ENCODE results near the gene ATG7.
"Not testable (repeated sequence)": the region's sequence is repeated elsewhere in the genome, so short reads cannot be mapped to it uniquely, and the experiment has no call there.

ATG7 gene

DNA sequence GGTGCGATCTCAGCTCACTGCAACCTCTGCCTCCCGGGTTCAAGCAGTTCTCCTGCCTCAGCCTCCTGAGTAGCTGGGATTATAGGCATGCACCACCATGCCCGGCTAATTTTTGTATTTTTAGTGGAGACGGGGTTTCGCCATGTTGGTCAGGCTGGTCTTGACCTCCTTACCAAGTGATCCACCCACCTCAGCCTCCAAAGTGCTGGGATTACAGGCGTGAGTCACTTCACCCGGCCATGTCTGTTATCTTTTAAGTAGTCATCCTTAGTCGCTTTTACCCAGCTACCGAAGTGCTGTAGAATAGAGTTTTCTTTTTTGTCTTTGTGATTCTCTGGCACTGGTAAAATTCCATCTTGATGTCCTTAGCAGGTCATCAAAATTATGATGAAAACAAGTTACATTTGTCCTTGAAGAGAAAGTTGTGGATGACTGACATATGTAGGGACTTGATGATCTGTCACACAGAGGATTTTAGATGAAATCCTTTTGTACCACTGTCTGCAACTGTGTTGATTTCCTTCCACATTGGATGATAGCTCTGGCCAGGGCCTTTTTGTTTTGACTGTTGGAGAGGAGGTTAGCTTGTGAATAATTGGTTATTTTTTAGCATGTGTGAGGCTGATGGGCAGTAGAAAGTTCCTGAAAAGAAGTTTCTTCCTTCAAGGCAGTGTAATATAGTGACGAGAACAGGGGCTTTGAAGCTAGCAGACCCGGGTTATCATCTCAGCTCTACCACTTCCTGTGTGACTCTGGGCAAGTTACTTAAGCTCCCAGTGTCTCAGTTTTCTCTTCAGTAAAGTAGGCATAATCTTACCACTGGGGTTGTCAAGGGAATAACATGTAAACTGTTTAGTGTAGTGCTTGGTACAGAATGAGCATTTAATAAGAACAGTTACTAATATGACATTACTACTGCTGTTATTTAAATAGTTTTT is 18.8 kb downstream of the ATG7 start:
- DNase-seq (ENCODE audit: low read depth, low spot score) = no peak

DNA sequence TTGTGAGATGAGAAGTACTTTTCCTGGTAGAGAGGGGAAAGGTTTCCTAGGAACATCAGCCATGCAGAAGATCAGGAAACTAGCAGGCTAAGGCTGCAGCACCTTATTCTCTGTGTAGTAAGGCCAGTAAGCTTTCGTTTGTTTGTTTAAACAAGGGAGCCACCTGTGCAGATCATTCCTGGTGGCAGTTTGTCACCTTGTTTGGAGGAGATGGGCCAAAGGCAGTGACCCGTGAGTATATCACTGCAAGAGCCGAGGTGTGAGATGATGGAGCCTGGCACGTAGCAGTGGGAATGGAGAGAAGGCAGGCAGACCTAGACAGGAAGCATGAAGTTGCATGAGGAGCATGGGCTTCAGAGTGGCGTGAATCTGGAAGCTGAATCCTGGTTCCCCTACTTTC is 19.6 kb downstream of the ATG7 start:
- DNase-seq (ENCODE audit: low read depth, low spot score) = no peak

DNA sequence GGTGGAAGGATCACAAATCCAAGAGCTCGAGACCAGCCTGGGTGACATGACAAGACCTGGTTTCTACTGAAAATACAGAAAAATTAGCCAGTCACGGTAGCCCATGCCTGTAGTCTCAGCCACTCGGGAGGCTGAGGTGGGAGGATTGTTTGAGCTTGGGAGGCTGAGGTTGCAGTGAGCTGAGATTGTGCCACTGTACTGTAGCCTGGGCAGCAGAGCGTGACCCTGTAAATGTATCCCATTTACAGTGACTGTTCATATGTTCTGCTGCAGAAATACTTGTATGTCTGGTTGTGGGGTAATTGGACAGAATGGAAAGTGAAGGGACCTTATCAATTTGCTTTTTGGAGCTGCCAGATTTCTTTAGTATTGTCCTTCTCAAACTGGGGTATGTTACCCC is 24.9 kb downstream of the ATG7 start:
- no peak for DNase-seq (ENCODE audit: low read depth, low spot score)

DNA sequence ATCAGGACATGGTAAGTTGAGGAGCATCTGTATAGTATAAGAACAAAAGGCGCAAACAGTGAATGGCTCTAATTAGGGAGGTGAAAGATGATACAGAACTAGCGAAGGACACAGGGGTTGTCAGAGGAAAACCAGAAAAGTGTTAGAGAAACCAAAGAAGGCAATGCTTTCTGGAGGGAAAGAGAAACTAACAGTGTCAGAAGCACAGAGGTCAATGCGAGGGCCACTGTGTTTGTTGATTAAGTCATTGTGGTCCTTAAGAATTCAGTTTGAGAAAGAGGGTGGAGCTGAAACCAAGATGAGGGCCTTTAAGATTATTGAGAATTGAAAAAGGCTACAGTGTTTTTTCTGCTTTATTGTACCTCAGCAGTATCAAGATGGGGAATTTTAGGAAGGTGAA is 28.8 kb downstream of the ATG7 start:
- no peak for DNase-seq (ENCODE audit: low read depth, low spot score)

DNA sequence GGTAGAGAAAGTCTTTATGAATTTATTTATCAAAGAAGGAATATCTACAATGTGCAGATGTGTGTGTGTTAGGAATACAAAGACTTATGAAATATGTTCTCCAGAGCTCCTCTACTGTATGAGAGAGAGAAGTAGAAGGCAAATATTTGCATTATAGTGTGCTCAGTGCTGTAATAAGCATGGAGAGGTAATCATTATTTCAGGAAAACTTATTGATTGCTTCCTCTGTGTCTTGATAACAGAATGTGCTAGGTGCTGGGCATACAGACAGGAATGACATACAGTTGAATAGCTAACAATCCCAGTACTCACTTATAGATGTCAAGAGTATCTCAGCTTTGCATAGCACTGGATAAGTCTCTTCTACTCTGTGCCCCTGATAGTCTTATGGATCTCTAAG is 30.2 kb downstream of the ATG7 start:
- no peak for DNase-seq (ENCODE audit: low read depth, low spot score)

DNA sequence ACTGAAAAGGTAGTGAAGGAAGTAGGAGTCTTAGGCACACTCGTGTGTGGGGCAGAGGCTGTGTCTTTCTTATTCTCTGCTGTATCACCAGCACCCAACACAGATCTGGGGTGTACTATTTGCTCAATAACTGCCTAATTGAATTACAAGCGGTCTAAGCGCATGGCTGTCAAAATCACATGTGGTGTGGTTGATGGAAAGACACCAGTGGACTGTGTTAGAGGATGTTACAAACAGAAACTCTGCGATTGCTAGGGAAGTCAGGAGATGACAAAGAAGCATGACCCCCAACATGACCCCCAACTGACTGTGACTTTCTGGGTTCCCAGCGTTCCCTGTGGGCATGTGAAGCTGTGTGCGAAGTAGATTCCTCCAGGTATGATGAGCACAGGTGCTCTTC is 32.0 kb downstream of the ATG7 start:
- no peak for DNase-seq (ENCODE audit: low read depth, low spot score)

DNA sequence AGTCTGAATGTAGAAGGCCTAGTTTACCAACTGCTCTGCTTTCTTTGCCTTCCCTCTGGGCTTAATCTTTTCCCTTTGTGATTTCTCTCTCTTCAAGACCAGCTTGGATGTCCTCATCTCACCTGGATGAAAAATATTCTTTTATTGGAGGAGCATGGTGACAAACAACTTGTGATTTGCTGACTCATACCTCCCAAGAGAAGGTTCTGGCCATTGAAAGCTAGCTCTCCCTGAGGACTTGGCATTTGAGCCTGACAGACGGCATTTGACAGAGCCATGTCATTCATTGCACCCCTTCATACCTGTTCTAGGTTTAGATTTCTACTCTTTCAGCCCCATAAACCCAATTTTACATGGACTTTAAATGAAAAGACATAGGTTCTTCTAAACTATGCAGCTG is 33.3 kb downstream of the ATG7 start:
- no peak for DNase-seq (ENCODE audit: low read depth, low spot score)

DNA sequence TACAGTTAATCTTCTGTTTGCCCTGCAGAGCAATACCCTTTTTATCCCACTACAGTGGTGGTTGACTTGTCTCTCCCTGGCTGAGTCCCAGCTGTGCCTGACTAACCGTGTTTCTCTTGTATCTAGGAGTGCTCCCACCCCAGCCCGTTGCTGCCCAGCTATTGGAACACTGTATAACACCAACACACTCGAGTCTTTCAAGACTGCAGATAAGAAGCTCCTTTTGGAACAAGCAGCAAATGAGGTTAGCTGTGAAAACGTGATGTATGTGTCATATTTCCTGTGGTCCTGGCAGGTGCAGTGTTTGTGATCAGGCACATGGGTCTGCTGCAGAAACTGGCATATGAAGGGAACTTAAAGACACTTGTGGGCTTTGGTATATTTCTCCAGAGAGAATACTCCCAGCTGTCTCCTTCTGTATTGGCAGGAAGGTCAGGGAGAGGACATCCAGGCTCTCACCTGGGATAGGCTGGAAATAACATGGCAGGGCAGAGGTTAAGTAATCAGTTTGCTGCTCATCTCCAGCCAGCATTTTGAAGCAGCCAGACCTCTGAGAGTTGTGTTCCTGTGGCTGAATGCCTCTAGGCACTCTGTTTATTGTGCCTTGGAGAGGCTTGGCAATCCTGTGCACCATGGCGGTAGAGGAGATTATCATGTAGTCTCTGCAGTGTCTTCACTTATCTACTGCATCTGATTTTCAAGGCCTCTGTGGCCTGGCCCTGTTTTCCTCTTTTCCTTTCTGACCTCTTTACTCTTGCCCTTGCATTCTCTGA is 34.8 kb downstream of the ATG7 start:
- DNase-seq (ENCODE audit: low read depth, low spot score) = peak; percentile 16

DNA sequence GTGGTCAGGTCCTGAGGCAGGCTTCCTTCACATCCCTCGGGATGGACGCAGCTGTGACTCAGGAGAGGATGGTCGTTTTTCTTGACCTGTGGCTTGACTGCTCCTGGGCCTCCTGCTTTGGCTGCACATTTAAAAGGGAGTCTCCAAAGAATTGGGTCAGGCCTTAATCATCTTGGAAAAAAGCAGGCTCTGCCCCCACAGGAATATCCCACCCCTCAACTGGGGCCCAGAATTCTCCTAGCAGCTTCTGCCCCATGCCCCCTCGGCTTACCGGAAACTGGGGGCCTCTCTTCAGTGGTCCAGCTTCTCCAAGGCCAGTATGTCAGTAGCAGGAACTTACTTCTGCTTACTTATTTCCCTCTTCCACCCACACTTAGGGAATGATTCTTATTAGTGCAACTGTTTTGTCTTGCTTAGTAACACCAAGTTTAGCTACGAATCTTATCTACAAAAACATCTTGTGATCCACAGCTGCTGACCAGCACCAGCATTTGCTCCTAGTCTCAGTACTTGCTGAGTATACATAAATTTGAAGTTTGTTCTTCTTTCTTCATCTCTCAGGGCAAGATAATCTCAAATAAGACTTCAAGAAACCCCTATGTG is 35.7 kb downstream of the ATG7 start:
- DNase-seq (ENCODE audit: low read depth, low spot score) = no peak

DNA sequence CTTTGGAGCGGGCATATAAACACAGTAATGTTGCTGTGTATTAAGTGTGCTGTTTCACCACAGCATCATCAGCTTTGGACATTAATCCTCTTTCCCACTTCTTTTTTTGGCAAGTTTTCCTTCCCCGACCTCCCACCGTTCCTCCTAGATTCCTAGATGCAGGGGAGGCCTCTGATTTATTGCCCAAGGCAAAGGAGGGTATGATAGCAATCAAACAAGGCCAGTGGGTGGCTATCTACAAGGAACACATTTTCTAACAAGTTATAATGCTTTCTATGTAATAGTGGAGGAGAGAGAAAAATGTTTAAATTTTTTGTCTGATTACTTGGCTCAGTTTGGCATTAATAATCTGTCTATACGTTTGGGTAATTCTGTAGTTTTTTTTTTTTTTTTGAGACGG is 38.1 kb downstream of the ATG7 start:
- DNase-seq (ENCODE audit: low read depth, low spot score) = no peak

DNA sequence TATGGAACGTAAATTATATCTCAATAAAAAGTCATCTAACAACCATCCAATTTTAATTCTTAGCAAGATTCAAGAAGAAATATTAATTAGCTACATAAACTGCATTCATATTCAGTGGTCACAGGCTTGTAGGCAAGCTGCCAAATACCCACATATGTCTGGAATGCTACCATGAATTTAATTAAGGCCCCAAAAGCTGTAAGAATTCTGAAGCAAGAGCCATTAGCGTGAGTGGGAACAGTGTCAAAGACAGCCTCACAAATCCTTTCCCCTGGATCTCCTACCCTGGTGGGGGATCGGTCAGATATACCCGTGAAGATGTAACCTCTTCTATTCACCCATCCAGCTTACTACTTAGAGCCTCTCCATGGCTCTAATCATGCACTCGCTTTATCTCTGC is 40.0 kb downstream of the ATG7 start:
- DNase-seq (ENCODE audit: low read depth, low spot score) = no peak

DNA sequence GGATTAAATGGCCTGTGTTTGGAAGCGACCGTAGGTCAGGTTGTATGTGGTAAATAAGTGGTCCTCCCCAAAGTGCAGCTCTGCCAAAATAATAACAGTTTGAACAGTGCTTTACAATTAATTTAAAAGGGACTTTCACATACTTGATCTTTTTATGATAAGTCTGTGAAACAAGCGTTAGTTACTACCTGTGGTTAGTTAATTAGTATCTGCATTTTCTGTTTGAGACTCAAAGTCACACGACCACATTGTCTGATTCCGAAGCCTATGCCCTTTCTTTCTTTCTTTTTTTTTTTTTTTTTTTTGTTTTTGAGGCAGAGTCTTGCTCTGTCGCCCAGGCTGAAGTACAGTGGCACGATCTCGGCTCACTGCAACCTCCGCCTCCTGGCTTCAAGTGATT is 45.1 kb downstream of the ATG7 start:
- no peak for DNase-seq (ENCODE audit: low read depth, low spot score)

DNA sequence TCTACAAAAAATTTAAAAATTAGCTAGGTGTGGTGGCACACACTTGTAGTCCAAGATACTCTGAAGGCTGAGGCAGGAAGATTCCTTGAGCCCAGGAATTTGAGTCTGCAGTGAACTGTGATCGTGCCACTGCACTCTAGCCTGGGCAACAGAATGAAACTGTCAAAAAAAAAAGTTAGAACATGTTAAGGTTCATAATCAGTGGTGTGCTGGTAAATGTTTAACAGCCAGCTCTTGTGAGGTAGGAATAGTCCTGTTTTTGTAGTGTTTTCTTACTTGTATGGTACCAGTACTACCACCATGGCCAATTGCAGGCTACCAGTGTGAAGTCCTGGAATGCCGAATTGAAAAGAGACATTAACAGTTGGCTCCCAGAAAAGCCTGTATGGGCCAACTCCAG is 50.7 kb downstream of the ATG7 start:
- no peak for DNase-seq (ENCODE audit: low read depth, low spot score)

DNA sequence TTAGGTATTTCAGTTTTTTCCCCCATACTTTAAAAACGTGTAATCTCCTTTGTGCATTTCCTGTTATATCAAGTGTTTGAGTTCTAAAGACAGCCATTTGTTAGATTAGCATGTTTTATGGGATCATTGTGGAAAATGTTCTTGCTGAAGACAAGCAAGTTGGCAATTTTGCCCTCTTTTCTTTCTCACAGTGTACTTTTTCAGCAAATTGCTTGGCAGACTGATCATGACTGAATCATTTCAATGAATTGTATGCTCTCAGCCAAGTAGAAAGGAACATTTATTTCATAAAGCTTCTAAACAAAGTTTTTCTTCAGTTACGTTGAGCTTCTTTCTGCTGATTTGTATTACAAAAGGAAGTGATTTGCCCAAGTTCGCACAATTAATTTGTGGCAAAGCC is 51.6 kb downstream of the ATG7 start:
- no peak for DNase-seq (ENCODE audit: low read depth, low spot score)

DNA sequence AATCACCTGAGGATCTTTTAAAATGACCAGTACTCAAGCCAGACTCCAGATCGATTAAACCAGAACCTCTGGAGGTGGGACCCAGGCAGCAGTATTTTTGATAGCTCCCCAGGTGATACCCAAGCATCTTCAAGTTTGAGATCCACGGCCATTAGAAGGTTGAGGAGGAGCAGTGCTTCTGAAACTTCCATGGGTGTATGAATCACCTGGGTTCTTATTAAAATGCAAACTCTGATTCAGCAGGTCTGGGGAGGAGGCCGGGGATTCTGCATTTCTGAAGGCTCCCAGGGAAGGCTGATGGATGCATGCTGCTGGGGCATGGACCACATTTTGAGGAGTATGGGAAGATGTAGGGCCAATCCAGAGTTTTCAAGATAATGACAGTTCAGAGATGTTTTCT is 55.4 kb downstream of the ATG7 start:
- DNase-seq (ENCODE audit: low read depth, low spot score) = no peak

DNA sequence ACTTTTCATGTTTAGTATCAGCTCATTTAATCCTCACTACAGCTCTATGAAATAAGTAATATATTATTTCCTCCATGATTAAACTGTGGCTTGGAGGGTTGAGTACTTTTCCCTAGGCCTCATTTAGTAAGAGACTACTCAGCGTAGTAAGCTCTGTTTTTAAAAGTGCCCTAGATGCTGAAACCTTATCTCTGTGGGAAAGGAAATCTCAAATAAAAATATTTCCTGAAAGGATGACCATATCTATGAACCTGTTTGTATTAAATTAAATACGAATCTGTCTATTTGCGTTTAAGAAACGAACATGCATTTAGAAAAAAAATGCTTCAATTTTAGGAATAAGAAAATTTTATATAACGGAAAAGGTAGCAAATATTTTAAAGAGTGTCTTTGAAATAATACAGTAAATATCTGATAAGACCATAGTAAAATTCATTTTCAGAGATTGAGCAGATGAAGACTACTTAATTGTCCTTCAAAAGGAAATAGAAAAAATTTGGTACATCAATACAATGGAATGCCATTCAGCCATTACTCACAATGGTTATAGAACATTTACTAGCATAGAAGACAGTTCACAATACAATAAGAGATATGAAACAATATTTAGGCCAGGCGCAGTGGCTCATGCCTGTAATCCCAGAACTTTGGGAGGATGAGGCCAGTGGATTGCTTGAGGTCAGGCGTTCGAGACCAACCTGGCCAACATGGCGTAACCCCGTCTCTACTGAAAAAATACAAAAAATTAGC is 56.2 kb downstream of the ATG7 start:
- no peak for DNase-seq (ENCODE audit: low read depth, low spot score)

DNA sequence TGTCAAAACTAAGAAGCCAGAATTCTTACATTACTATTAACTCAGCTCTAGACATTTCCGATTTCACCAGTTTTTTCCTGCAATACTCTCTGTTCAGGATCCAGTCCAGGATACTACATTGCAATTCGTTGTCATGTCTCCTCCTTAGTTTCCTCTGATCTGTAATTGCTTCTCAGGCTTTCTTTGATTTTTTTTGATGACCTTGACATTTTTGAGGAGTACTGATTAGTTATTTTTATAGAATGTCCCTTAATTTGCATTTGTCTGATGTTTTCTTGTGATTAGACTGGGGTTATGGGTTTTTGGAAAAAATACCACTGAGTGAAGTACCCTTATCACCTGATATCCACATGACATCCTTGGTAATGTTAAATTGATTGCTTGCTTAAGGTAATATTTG is 57.6 kb downstream of the ATG7 start:
- DNase-seq (ENCODE audit: low read depth, low spot score) = no peak

DNA sequence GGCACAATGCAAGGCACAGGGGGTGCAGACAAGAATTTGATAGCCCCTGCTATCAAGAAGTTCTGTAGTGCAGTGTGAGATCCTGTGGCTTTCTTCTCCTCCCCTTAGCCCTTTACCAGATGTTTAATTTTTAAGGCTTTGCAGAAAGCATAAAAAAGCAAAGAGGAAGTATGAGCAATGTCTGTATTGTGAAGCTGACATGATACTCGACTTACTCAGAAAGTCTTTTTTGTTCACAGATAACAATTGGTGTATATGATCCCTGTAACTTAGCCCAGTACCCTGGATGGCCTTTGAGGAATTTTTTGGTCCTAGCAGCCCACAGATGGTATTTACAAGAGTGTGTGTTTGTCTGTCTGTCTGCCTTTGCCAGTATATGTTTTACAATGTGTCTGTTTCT is 58.9 kb downstream of the ATG7 start:
- no peak for DNase-seq (ENCODE audit: low read depth, low spot score)

DNA sequence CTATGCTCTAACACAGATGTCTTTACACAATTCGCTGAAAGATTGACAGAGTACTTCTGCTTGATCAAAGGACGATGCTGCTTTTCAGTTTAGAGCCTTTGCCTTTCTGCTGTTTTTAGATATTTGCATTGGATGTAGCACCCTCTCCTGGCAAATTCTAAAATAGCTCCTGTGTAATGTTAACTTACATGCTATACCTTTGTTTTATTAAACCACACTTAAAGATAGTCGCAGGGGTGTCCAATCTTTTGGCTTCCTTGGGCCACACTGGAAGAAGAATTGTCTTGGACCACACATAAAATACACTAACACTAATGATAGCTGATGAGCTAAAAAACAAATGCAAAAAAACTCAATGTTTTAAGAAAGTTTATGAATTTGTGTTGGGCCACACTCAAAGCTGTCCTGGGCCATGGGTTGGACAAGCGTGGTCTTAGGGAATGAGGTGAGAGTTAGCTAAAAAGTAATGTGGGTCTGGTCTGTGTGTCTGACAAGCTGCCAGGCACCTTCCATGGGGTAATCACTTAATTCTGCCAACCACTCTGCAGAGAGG is 62.9 kb downstream of the ATG7 start:
- DNase-seq (ENCODE audit: low read depth, low spot score) = peak; percentile 17

DNA sequence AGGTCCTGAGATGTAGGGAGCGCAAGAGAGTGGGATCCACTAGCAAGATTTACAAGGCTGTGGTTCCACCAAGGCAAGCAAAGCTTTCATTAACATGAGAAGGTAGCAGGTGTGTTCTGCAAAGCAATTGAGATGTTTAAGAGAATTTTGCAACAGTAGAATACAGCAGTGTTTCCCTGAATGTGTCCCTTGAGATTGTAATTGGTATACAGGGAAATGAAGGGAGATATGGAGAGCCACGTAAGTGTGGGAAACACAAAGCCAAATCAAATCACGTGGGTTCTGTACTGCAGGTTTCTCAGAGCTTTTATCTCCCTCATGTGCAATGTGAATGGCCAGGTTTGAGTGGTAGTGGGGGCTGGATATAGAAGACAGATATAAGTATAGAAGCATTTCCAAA is 67.3 kb downstream of the ATG7 start:
- DNase-seq (ENCODE audit: low read depth, low spot score) = no peak

DNA sequence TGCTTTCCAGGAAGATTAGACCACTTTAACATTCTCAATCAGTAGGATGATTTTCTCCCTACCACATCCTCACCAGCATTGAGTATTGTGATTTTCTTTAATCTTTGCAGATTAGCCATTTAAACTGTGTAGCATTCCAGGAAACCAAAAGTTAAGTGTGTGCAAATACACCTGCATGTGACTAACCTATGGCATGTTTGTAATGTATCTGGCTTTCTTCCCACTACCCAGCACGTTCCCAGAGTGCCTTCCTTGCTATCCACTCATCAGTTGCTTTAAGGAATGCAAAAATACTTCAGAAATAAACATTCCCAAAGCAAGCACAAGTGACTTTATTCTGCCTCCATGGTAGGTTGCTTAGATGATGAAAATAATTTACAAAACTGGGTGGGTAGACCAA is 74.2 kb downstream of the ATG7 start:
- DNase-seq (ENCODE audit: low read depth, low spot score) = no peak

DNA sequence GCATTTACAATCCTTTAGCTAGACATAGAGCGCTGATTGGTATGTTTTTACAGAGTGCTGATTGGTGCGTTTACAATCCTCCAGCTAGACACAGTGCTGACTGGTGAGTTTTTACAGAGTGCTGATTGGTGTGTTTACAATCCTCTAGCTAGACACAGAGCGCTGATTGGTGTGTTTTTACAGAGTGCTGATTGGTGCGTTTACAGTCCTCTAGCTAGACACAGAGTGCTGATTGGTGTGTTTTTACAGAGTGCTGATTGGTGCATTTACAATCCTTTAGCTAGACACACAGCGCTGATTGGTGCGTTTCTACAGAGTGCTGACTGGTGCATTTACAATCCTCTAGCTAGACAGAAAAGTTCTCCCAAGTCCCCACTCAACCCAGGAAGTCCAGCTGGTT is 76.7 kb downstream of the ATG7 start:
- not testable (repeated sequence) for DNase-seq (ENCODE audit: low read depth, low spot score)
